Ascending aorta (tissue), 2 donors: ENCODE measurements around the gene CDYL. TPM values are rescaled to one million over a fixed set of nuclear protein-coding genes. Genes with fewer than 3 reads are reported as not detected.

Experiments
- DNase-seq, 2 donors: peaks; one replicate each; pipeline ENCODE4 v3.0.0-alpha.2; 2019; ENCODE audit warnings: low spot score in 2 of 2
- H3K27ac ChIP-seq, 2 donors: fragments of 200-600 bp; sonication (generic); one replicate each; pipeline ENCODE4 v1.5.1; 2016 to 2017; ENCODE audit warnings: mild to moderate bottlenecking in 1 of 2
- H3K27me3 ChIP-seq: fragments of 200-600 bp; sonication (generic); one replicate; pipeline ENCODE4 v1.5.1; 2017
- H3K36me3 ChIP-seq, 2 donors: fragments of 200-600 bp; sonication (generic); one replicate each; pipeline ENCODE4 v1.5.1; 2016
- H3K4me1 ChIP-seq, 2 donors: fragments of 200-600 bp; sonication (generic); one replicate each; pipeline ENCODE4 v1.5.1; 2016 to 2017; ENCODE audit warnings: mild to moderate bottlenecking in 1 of 2
- H3K4me3 ChIP-seq, 2 donors: fragments of 200-600 bp; sonication (generic); one replicate each; pipeline ENCODE4 v1.5.1; 2016 to 2017; ENCODE audit warnings: mild to moderate bottlenecking in 1 of 2
- H3K9me3 ChIP-seq, 2 donors: fragments of 200-600 bp; sonication (generic); one replicate each; pipeline ENCODE4 v1.5.1; 2016
- intact Hi-C: fragments of 100-400 bp; cut with DNase I; formaldehyde crosslinking; loops from one replicate; pipeline ENCODE4 v1.15.1; 2023
- total RNA-seq: library from RNA; depleted of rRNA; stranded (reverse); fragments of >200 nt; gene quantifications from one replicate; pipeline ENCODE4 v1.1.0, GENCODE V29; 2016
- TF ChIP-seq, protein P1 (sequence below), 3 experiments: fragments of 200-600 bp in 2 of 3; fragments of 450-650 bp in 1 of 3; sonication (generic) in 2 of 3; IDR thresholded peaks; one replicate each; pipeline ENCODE4 v1.5.1; 2016 to 2019; ENCODE audit warnings: antibody characterized with exemption in 3 of 3, mild to moderate bottlenecking in 1 of 3, moderate library complexity in 1 of 3

The CDYL gene
- total RNA-seq, 1 donor from 2014 or later = 73.7 TPM

DNA sequence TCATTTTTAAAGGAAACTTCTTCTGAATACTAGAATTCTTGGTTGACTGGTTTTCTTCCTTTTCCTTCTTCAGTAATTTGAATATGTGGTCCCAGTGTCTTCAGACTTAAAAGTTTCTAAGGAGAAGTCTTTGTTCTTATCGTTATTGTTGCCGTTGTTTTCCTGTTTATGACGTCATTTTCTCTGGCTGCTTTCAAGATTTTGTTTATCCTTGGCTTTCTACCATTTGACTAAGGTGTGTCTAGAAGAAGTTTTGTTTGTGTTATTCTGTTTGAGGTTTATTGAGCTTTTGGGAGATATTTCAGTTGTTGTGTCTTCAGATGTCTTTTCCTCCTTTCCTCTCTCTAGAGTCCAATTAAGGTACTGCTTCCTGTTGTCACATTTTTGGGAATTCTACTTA lies 24.5 kb downstream of the CDYL start:
- DNase-seq = no peak
- Histone ChIP-seq H3K4me3 (no peak overlapping the region), H3K27ac (no peak overlapping the region), H3K9me3 (peaks cover 0 to 17% of the 10 kb centered on the region in 2 donors), H3K4me1 (peaks cover 0 to 4% of the 10 kb centered on the region in 2 donors), H3K27me3 (no peaks in the 10 kb centered on the region), H3K36me3 (no peaks in the 10 kb centered on the region)
- intact Hi-C loops = no loop called here
- TF ChIP-seq, protein P1, sequence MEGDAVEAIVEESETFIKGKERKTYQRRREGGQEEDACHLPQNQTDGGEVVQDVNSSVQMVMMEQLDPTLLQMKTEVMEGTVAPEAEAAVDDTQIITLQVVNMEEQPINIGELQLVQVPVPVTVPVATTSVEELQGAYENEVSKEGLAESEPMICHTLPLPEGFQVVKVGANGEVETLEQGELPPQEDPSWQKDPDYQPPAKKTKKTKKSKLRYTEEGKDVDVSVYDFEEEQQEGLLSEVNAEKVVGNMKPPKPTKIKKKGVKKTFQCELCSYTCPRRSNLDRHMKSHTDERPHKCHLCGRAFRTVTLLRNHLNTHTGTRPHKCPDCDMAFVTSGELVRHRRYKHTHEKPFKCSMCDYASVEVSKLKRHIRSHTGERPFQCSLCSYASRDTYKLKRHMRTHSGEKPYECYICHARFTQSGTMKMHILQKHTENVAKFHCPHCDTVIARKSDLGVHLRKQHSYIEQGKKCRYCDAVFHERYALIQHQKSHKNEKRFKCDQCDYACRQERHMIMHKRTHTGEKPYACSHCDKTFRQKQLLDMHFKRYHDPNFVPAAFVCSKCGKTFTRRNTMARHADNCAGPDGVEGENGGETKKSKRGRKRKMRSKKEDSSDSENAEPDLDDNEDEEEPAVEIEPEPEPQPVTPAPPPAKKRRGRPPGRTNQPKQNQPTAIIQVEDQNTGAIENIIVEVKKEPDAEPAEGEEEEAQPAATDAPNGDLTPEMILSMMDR (IDR thresholded peaks at IDR 0.05) = no peak

DNA sequence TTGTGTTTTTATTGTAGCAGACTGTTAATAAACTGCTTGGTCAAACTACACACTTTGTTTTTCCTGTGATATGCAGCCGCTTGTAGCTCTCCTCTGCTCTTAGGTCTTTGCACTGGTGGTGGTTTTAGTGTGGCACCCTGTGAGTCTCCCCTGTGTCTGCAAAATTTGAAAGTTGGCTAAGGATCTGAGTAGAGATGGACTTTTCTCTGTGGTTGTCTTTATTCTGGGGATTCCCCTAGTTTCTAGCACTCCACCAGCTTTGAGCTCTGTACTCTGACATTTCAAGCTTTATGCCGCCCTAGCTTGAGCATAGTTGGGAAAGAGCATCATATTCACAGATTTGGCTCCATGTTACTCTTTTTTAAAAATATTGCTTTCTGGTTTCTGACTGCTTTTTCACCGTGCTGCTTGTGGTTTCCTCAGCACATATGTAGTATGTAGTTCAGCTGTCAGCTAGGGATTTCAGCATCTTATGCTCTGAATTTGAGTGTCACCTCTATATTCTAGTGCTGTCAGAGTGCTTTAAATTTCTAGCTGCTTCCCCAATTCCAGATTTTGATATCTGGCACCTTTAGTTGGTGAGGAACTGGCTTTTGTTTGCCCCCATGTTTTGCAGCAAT lies 25.4 kb downstream of the CDYL start:
- no peaks in the 10 kb centered on the region for H3K27me3 ChIP-seq

DNA sequence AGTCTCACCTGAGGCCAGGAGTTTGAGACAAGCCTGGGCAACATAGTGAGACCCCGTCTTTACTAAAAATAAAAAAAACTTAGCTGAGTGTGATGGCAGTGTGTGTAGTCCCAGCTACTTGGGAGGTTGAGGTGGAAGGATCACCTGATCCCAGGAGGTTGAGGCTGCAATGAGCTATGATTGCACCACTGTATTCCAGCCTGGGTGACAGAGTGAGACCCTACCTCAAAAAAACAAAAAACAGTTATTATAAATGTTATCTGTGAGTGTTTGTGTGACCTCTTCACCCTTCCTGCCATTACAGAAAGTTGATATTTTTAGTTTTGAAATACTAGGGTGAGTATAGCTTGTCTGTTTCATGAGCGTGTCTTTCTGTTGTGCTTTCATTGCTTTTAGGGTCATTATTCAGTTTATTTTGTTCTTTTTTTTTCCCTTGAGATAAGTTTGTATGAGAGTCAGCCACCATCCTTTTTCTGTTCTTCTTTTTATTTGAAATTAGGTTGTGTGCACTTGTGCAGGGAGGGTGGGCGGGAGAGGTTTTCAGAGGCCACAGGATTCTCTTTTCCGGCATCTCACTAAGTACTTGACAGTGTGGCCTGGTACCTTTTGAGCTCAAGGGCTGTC lies 26.2 kb downstream of the CDYL start:
- TF ChIP-seq, protein P1 (IDR thresholded peaks at IDR 0.05) = no peak
- no peak for DNase-seq
- Histone ChIP-seq H3K27ac (no peak overlapping the region), H3K4me3 (no peak overlapping the region), H3K9me3 (peaks cover 0 to 17% of the 10 kb centered on the region in 2 donors), H3K4me1 (peaks cover 0 to 4% of the 10 kb centered on the region in 2 donors), H3K27me3 (no peaks in the 10 kb centered on the region), H3K36me3 (no peaks in the 10 kb centered on the region)
- intact Hi-C loops = no loop called here

More for the DNA sequence above, 25.4 kb downstream of the CDYL start:
- no peaks in the 10 kb centered on the region for H3K36me3 ChIP-seq
- H3K27ac ChIP-seq = no peak overlapping the region
- peaks cover 0 to 17% of the 10 kb centered on the region in 2 donors for H3K9me3 ChIP-seq
- TF ChIP-seq, protein P1 (IDR thresholded peaks at IDR 0.05) = no peak
- no peak for DNase-seq
- H3K4me1 ChIP-seq = peaks cover 0 to 4% of the 10 kb centered on the region in 2 donors
- no peak overlapping the region for H3K4me3 ChIP-seq
- intact Hi-C loops = no loop called here

DNA sequence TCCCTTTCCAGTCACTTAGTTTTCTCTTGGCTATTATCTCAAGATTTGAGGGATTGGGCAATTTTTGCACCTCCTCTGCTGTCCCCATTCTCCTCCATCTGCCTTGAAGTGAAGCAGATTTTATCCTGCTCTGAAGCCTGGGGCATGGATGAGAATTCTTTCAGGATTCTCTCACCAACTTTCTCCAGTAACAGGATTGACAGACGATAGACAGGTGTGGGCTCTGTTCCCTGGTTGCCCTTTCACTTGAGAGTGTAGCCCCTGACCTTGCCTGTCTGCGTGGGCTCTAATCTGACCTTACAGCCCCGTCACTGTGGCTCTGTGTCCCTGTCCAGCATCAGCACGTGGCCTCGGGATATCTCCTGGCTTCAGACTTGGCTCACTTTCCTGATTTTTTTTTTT lies 27.1 kb downstream of the CDYL start:
- DNase-seq = no peak
- H3K36me3 ChIP-seq = no peaks in the 10 kb centered on the region
- intact Hi-C loops = no loop called here
- no peaks in the 10 kb centered on the region for H3K27me3 ChIP-seq
- no peak overlapping the region for H3K27ac ChIP-seq
- no peak overlapping the region for H3K4me3 ChIP-seq
- peaks cover 0 to 17% of the 10 kb centered on the region in 2 donors for H3K9me3 ChIP-seq
- TF ChIP-seq, protein P1 (IDR thresholded peaks at IDR 0.05) = no peak
- peaks cover 0 to 4% of the 10 kb centered on the region in 2 donors for H3K4me1 ChIP-seq

DNA sequence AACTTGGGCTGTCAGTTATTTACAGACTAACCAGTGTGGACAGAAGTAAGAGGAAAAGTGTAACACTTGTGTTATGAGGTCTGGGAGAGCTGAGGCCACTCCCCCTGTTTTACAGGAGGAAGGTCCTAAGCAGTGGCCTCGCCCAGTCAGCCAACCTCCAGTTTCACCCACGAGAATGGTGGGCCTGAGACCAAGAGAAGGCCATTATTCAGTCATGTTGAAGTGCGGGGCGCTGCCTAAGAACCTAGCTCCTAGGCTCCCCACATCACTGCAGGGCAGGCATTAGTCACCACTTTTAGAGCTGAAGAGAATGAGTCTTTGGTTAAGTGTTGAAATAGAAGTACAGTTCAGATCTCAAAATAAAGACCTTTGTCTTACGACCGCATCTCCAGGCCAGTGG lies 27.9 kb downstream of the CDYL start:
- no peaks in the 10 kb centered on the region for H3K36me3 ChIP-seq
- H3K4me3 ChIP-seq = no peak overlapping the region
- intact Hi-C loops = no loop called here
- DNase-seq = no peak
- peaks cover 0 to 4% of the 10 kb centered on the region in 2 donors for H3K4me1 ChIP-seq
- peaks cover 0 to 14% of the 10 kb centered on the region in 2 donors for H3K9me3 ChIP-seq
- TF ChIP-seq, protein P1 (IDR thresholded peaks at IDR 0.05) = no peak
- no peak overlapping the region for H3K27ac ChIP-seq
- no peaks in the 10 kb centered on the region for H3K27me3 ChIP-seq
